Measurements from ENCODE around the gene RNF43. TPM values are rescaled to one million over a fixed set of nuclear protein-coding genes. Genes with fewer than 3 reads are reported as not detected.

RNF43 gene
- total RNA-seq (8.6 and 8.7 TPM in 2 replicates), polyA plus RNA-seq (5.0 and 9.4 TPM in 2 replicates)

- DNase-seq (ENCODE audit: low read depth in 1 of 2, low spot score in 1 of 2) = peak; percentile 92 to 95
- H3K4me3 ChIP-seq = peak within 1 kb of the TSS; percentile 51
- peak within 1 kb of the TSS; percentile 41 for H3K27ac ChIP-seq
- H3K27me3 ChIP-seq = peaks cover 10% of the 10 kb centered on the region
- no peaks in the 10 kb centered on the region for H3K36me3 ChIP-seq
- peaks cover 31% of the 10 kb centered on the region for H3K4me1 ChIP-seq (ENCODE audit: low read depth)
- no peaks in the 10 kb centered on the region for H3K9me3 ChIP-seq (ENCODE audit: low read depth)
- peak; percentile 96 for TF ChIP-seq CTCF (IDR thresholded peaks at IDR 0.05; ENCODE audit: low read depth, low read length)
These were observed at the start of gene RNF43 for GRCh38 chr17:58417300-58418092. Gene RNF43 (minus strand): TSS chr17:58417534. CDS start chr17:58415577, 1,957 bp downstream.

GRCh38 chr17:58455491-58455890, 38.2 kb upstream of the RNF43 start:
- TF ChIP-seq CTCF (IDR thresholded peaks at IDR 0.05; ENCODE audit: low read depth, low read length) = no peak
- Histone ChIP-seq H3K9me3 (ENCODE audit: low read depth) (no peaks in the 10 kb centered on the region), H3K4me1 (ENCODE audit: low read depth) (no peaks in the 10 kb centered on the region), H3K27me3 (no peaks in the 10 kb centered on the region), H3K4me3 (no peak overlapping the region), H3K27ac (no peak overlapping the region), H3K36me3 (no peaks in the 10 kb centered on the region)
- no peak for DNase-seq (ENCODE audit: low read depth in 1 of 2, low spot score in 1 of 2)

GRCh38 chr17:58452738-58453137, 35.4 kb upstream of the RNF43 start:
- Histone ChIP-seq H3K4me3 (no peak overlapping the region), H3K36me3 (no peaks in the 10 kb centered on the region), H3K27me3 (no peaks in the 10 kb centered on the region), H3K9me3 (ENCODE audit: low read depth) (no peaks in the 10 kb centered on the region), H3K4me1 (ENCODE audit: low read depth) (no peaks in the 10 kb centered on the region), H3K27ac (no peak overlapping the region)
- DNase-seq (ENCODE audit: low read depth in 1 of 2, low spot score in 1 of 2) = peak in 1 of 2 donors; percentile 6
- TF ChIP-seq CTCF (IDR thresholded peaks at IDR 0.05; ENCODE audit: low read depth, low read length) = no peak

GRCh38 chr17:58447039-58447975, 30.0 kb upstream of the RNF43 start:
- Histone ChIP-seq H3K4me1 (ENCODE audit: low read depth) (no peaks in the 10 kb centered on the region), H3K9me3 (ENCODE audit: low read depth) (no peaks in the 10 kb centered on the region), H3K4me3 (no peak overlapping the region), H3K27me3 (no peaks in the 10 kb centered on the region), H3K36me3 (no peaks in the 10 kb centered on the region), H3K27ac (no peak overlapping the region)
- TF ChIP-seq CTCF (IDR thresholded peaks at IDR 0.05; ENCODE audit: low read depth, low read length) = peak; percentile 94
- DNase-seq (ENCODE audit: low read depth in 1 of 2, low spot score in 1 of 2) = peak; percentile 74 to 93

- no peaks in the 10 kb centered on the region for H3K27me3 ChIP-seq
- no peak for DNase-seq (ENCODE audit: low read depth in 1 of 2, low spot score in 1 of 2)
- H3K27ac ChIP-seq = no peak overlapping the region
- no peaks in the 10 kb centered on the region for H3K9me3 ChIP-seq (ENCODE audit: low read depth)
- no peaks in the 10 kb centered on the region for H3K36me3 ChIP-seq
- H3K4me3 ChIP-seq = no peak overlapping the region
- H3K4me1 ChIP-seq (ENCODE audit: low read depth) = no peaks in the 10 kb centered on the region
- TF ChIP-seq CTCF (IDR thresholded peaks at IDR 0.05; ENCODE audit: low read depth, low read length) = no peak
These were observed 28.8 kb upstream of the RNF43 start for GRCh38 chr17:58446086-58446485.

Measured in cardiac muscle cell (in vitro differentiated cells and primary cell).